Gastrocnemius medialis (tissue), 4 donors: ENCODE measurements around the gene TRIO.

Experiments used
- CTCF ChIP-seq, 5 experiments: fragments of 450-650 bp in 3 of 5; fragments of 200-600 bp in 2 of 5; sonication (generic) in 2 of 5; IDR thresholded peaks in 4 of 5; conservative IDR thresholded peaks in 1 of 5; 1 replicate in 4 of 5; 2 replicates in 1 of 5; pipeline ENCODE4 v1.5.1; 2016 to 2019; ENCODE audit warnings: antibody characterized with exemption in 5 of 5, mild to moderate bottlenecking in 3 of 5, moderate library complexity in 3 of 5
- POLR2A ChIP-seq, 2 donors: fragments of 450-650 bp; IDR thresholded peaks; one replicate each; pipeline ENCODE4 v1.6.1; 2017; ENCODE audit warnings: antibody characterized with exemption in 2 of 2, mild to moderate bottlenecking in 2 of 2, moderate library complexity in 2 of 2

GRCh38 chr5:14443671-14444093, 300.5 kb downstream of the TRIO start:
- TF ChIP-seq CTCF (IDR thresholded peaks at IDR 0.05 in 4 of 5, conservative IDR thresholded peaks at IDR 0.05 in 1 of 5) (no peak), POLR2A (IDR thresholded peaks at IDR 0.05) (no peak)
